H9 (cell line): ENCODE results near the gene BCL6. TPM values are rescaled to one million over a fixed set of nuclear protein-coding genes. Genes with fewer than 3 reads are reported as not detected.

Source experiments
- DNase-seq: peaks from one replicate; pipeline ENCODE4 v3.0.0-alpha.2; 2017
- H2AFZ ChIP-seq: one replicate; pipeline ENCODE4 v1.6.1; 2013; ENCODE audit warnings: mild to moderate bottlenecking, low read length, control low read depth, moderate library complexity
- H2AK5ac ChIP-seq: 2 replicates; pipeline ENCODE4 v1.6.1; 2013; ENCODE audit warnings: low read length, control low read depth, mixed read lengths; ENCODE audit not compliant: insufficient read length
- H2BK120ac ChIP-seq: one replicate; pipeline ENCODE4 v1.6.1; 2013; ENCODE audit warnings: low read depth, mild to moderate bottlenecking, low read length, control low read depth, inconsistent platforms; ENCODE audit not compliant: poor library complexity, severe bottlenecking
- H2BK12ac ChIP-seq: 2 replicates; pipeline ENCODE4 v1.6.1; 2013; ENCODE audit warnings: low read length, control low read depth, mixed read lengths, low read depth; ENCODE audit not compliant: insufficient read length
- H2BK15ac ChIP-seq: 2 replicates; pipeline ENCODE4 v1.6.1; 2013; ENCODE audit warnings: low read depth, low read length, control low read depth
- H2BK20ac ChIP-seq: one replicate; pipeline ENCODE4 v1.6.1; 2013; ENCODE audit warnings: low read depth, mild to moderate bottlenecking, low read length, control low read depth, inconsistent platforms; ENCODE audit not compliant: poor library complexity, severe bottlenecking
- H2BK5ac ChIP-seq: 2 replicates; pipeline ENCODE4 v1.6.1; 2013; ENCODE audit warnings: low read length, control low read depth, mixed read lengths; ENCODE audit not compliant: insufficient read length
- H3K14ac ChIP-seq: 2 replicates; pipeline ENCODE4 v1.6.1; 2013; ENCODE audit warnings: low read length, control low read depth; ENCODE audit not compliant: insufficient read depth
- H3K18ac ChIP-seq: 2 replicates; pipeline ENCODE4 v1.6.1; 2013; ENCODE audit warnings: low read depth, mild to moderate bottlenecking, mixed read lengths, low read length, control low read depth; ENCODE audit not compliant: insufficient read length
- H3K23ac ChIP-seq: 2 replicates; pipeline ENCODE4 v1.6.1; 2013; ENCODE audit warnings: low read length, control low read depth, mixed read lengths, low read depth; ENCODE audit not compliant: insufficient read length
- H3K23me2 ChIP-seq: 2 replicates; pipeline ENCODE4 v1.6.1; 2013; ENCODE audit warnings: low read depth, mild to moderate bottlenecking, mixed read lengths, low read length, control low read depth; ENCODE audit not compliant: insufficient read length, poor library complexity, severe bottlenecking
- H3K27ac ChIP-seq: 2 replicates; pipeline ENCODE4 v1.5.1; 2013; ENCODE audit warnings: low read length, control low read depth, mixed read lengths, low read depth; ENCODE audit not compliant: insufficient read length
- H3K27me3 ChIP-seq: 2 replicates; pipeline ENCODE4 v1.6.1; 2013; ENCODE audit warnings: low read length, control low read depth, inconsistent platforms; ENCODE audit not compliant: insufficient read depth
- H3K4ac ChIP-seq: 2 replicates; pipeline ENCODE4 v1.6.1; 2013; ENCODE audit warnings: low read depth, mild to moderate bottlenecking, control low read depth, inconsistent platforms, low read length, moderate library complexity
- H3K4me1 ChIP-seq: 2 replicates; pipeline ENCODE4 v1.6.1; 2013; ENCODE audit warnings: low read length, control low read depth, inconsistent platforms; ENCODE audit not compliant: insufficient read depth
- H3K4me2 ChIP-seq: 2 replicates; pipeline ENCODE4 v1.6.1; 2013; ENCODE audit warnings: low read length, control low read depth, mixed read lengths; ENCODE audit not compliant: insufficient read length, insufficient read depth
- H3K56ac ChIP-seq: 2 replicates; pipeline ENCODE4 v1.6.1; 2013; ENCODE audit warnings: low read depth, mild to moderate bottlenecking, mixed read lengths, low read length, control low read depth; ENCODE audit not compliant: insufficient read length
- H3K79me1 ChIP-seq: 2 replicates; pipeline ENCODE4 v1.6.1; 2013; ENCODE audit warnings: low read depth, mild to moderate bottlenecking, moderate library complexity, low read length, control low read depth, inconsistent platforms; ENCODE audit not compliant: insufficient read depth, poor library complexity, severe bottlenecking
- H3K79me2 ChIP-seq: 2 replicates; pipeline ENCODE4 v1.6.1; 2013; ENCODE audit warnings: low read length, control low read depth, inconsistent platforms; ENCODE audit not compliant: insufficient read depth
- H3K9ac ChIP-seq: 2 replicates; pipeline ENCODE4 v1.6.1; 2013; ENCODE audit warnings: low read length, control low read depth, mixed read lengths; ENCODE audit not compliant: insufficient read length; ENCODE audit errors: extremely low read depth
- H3K9me3 ChIP-seq: one replicate; pipeline ENCODE4 v1.6.1; 2013; ENCODE audit warnings: low read depth, low read length, inconsistent platforms; ENCODE audit not compliant: control insufficient read depth
- H3T11ph ChIP-seq: one replicate; pipeline ENCODE4 v1.6.1; 2013; ENCODE audit warnings: mild to moderate bottlenecking, low read length, control low read depth, inconsistent platforms
- H4K20me1 ChIP-seq: one replicate; pipeline ENCODE4 v1.6.1; 2013; ENCODE audit not compliant: control insufficient read depth, insufficient read length, insufficient read depth
- H4K5ac ChIP-seq: 2 replicates; pipeline ENCODE4 v1.6.1; 2013; ENCODE audit warnings: low read depth, mild to moderate bottlenecking, mixed read lengths, low read length, control low read depth; ENCODE audit not compliant: insufficient read length
- H4K8ac ChIP-seq: replicated peaks from 2 replicates; pipeline ENCODE4 v1.6.1; 2013; ENCODE audit warnings: low read length, control low read depth, mixed read lengths, low read depth; ENCODE audit not compliant: insufficient read length
- H4K91ac ChIP-seq: 2 replicates; pipeline ENCODE4 v1.6.1; 2013; ENCODE audit warnings: low read depth, mild to moderate bottlenecking, moderate library complexity, mixed read lengths, low read length, control low read depth; ENCODE audit not compliant: insufficient read length
- H3K27ac Mint-ChIP-seq, 3 experiments: 2 replicates in 2 of 3; 3 replicates in 1 of 3; pipeline ENCODE4 v1.8.0; 2020 to 2021; ENCODE audit warnings: mixed read lengths in 3 of 3, mild to moderate bottlenecking in 1 of 3, moderate library complexity in 1 of 3
- H3K27me3 Mint-ChIP-seq: 2 replicates; pipeline ENCODE4 v1.8.0; 2021; ENCODE audit warnings: low read depth, mild to moderate bottlenecking, moderate library complexity, mixed read lengths
- H3K36me3 Mint-ChIP-seq, 3 experiments: 2 replicates in 2 of 3; 3 replicates in 1 of 3; pipeline ENCODE4 v1.8.0; 2020 to 2021; ENCODE audit warnings: low read depth in 3 of 3, mixed read lengths in 3 of 3; ENCODE audit not compliant: insufficient read depth in 1 of 3
- H3K4me1 Mint-ChIP-seq, 2 experiments: 2 replicates each; pipeline ENCODE4 v1.8.0; 2020; ENCODE audit warnings: mixed read lengths in 2 of 2
- H3K4me3 Mint-ChIP-seq, 2 experiments: 2 replicates in 1 of 2; 3 replicates in 1 of 2; pipeline ENCODE4 v1.8.0; 2020 to 2021; ENCODE audit warnings: mild to moderate bottlenecking in 2 of 2, mixed read lengths in 2 of 2, moderate library complexity in 1 of 2
- H3K9me3 Mint-ChIP-seq, 2 experiments: 2 replicates in 1 of 2; 3 replicates in 1 of 2; pipeline ENCODE4 v1.8.0; 2020; ENCODE audit warnings: mild to moderate bottlenecking in 2 of 2, mixed read lengths in 2 of 2, moderate library complexity in 1 of 2
- WGBS: extraction: QIAGEN DNeasy Blood & Tissue Kit; methylation state at CpG from one replicate; pipeline ENCODE4 v1.1.7; 2013; ENCODE audit warnings: missing lambda C conversion rate, low lambda C conversion rate, mixed read lengths; ENCODE audit not compliant: insufficient read length; ENCODE audit errors: extremely low coverage; 5-methylcytosine and 5-hydroxymethylcytosine counted together
- total RNA-seq: library from RNA; stranded (reverse); gene quantifications from 2 replicates; pipeline ENCODE4 v1.2.1, GENCODE V29; 2021
- TF ChIP-seq, protein P1 (sequence below): fragments of 200-600 bp; sonication (generic); conservative IDR thresholded peaks from 3 replicates; pipeline ENCODE4 v1.8.0; 2021; ENCODE audit warnings: antibody characterized with exemption, mild to moderate bottlenecking

Gene BCL6
- total RNA-seq, 1 experiment from 2014 or later: 3.4 TPM

DNA sequence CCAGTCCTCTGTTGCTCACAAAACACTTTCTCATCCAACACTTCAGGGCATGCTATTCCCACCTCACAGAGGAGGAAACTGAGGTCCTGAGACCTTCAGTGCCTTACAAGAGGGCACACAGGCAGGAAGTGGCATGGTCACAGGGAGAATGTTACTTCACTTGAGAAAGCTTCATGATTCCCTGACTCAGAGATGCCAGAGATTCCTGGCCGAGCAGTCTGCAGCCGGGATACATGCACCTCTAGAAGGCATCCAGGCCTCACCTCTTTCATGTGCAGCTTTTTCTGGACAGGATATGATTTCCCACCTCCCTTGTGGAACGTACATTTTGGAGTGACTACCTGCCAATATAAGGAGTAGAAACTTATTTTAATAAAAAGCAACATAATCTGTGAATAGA lies 72.3 kb downstream of the BCL6 start:
- H2AK5ac ChIP-seq: no peak overlapping the region
- no peak overlapping the region for H3K23ac ChIP-seq
- no peak overlapping the region for H3K9ac ChIP-seq
- H3K4me1 ChIP-seq: no peaks in the 10 kb centered on the region
- no peak overlapping the region for H3K27ac Mint-ChIP-seq
- no peak overlapping the region for H2BK15ac ChIP-seq
- no peaks in the 10 kb centered on the region for H3K36me3 Mint-ChIP-seq
- no peak overlapping the region for H3K27ac ChIP-seq
- H3K14ac ChIP-seq: no peak overlapping the region
- no peak overlapping the region for H2BK5ac ChIP-seq
- no peak overlapping the region for H2BK12ac ChIP-seq
- H4K91ac ChIP-seq: no peak overlapping the region
- no peaks in the 10 kb centered on the region for H4K20me1 ChIP-seq
- no peak overlapping the region for H3K4me2 ChIP-seq
- no peaks in the 10 kb centered on the region for H3K79me2 ChIP-seq
- TF ChIP-seq, protein P1, sequence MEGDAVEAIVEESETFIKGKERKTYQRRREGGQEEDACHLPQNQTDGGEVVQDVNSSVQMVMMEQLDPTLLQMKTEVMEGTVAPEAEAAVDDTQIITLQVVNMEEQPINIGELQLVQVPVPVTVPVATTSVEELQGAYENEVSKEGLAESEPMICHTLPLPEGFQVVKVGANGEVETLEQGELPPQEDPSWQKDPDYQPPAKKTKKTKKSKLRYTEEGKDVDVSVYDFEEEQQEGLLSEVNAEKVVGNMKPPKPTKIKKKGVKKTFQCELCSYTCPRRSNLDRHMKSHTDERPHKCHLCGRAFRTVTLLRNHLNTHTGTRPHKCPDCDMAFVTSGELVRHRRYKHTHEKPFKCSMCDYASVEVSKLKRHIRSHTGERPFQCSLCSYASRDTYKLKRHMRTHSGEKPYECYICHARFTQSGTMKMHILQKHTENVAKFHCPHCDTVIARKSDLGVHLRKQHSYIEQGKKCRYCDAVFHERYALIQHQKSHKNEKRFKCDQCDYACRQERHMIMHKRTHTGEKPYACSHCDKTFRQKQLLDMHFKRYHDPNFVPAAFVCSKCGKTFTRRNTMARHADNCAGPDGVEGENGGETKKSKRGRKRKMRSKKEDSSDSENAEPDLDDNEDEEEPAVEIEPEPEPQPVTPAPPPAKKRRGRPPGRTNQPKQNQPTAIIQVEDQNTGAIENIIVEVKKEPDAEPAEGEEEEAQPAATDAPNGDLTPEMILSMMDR: no peak
- DNase-seq: no peak
- H3K9me3 Mint-ChIP-seq: peaks cover 0 to 2% of the 10 kb centered on the region in 2 experiments; a peak in 1 of 5 replicates
- H3K4ac ChIP-seq: no peak overlapping the region
- H3K27me3 ChIP-seq: no peaks in the 10 kb centered on the region; the same call in 1 of the 2 replicates
- no peak overlapping the region for H3T11ph ChIP-seq
- no peaks in the 10 kb centered on the region for H3K9me3 ChIP-seq
- no peak overlapping the region for H3K56ac ChIP-seq
- no peak overlapping the region for H2AFZ ChIP-seq
- H3K18ac ChIP-seq: no peak overlapping the region
- WGBS: no CpG with 5 or more reads among the region's 3 CpGs
- no peak overlapping the region for H2BK20ac ChIP-seq
- no peak overlapping the region for H4K5ac ChIP-seq
- no peak overlapping the region for H2BK120ac ChIP-seq
- no peak overlapping the region for H4K8ac ChIP-seq
- peaks cover 11 to 12% of the 10 kb centered on the region in 2 experiments for H3K4me1 Mint-ChIP-seq
- peaks cover 6% of the 10 kb centered on the region for H3K23me2 ChIP-seq
- peaks cover 68% of the 10 kb centered on the region for H3K27me3 Mint-ChIP-seq
- no peak overlapping the region for H3K4me3 Mint-ChIP-seq
- H3K79me1 ChIP-seq: no peaks in the 10 kb centered on the region

Other genes with a start within 250 kb of the BCL6 start
- not detected in 2 replicates for gene SST, start 75.1 kb downstream of the BCL6 start, total RNA-seq
- gene RTP2, start 42.9 kb downstream of the BCL6 start, total RNA-seq: not detected in 2 replicates